HEK293 (cell line): Measurements from ENCODE around the gene KIF25.

Experiments
- CTCF ChIA-PET: fragments of 350-600 bp; formaldehyde crosslinking; extraction: SDS; loops from one replicate; lab custom pipeline; 2021; ENCODE audit warnings: antibody characterized with exemption; lab: Yijun Ruan, JAX
- POLR2A ChIA-PET: fragments of 300-600 bp; formaldehyde crosslinking; extraction: SDS; loops from one replicate; lab custom pipeline; 2020; ENCODE audit warnings: antibody characterized with exemption, inconsistent platforms; lab: Yijun Ruan, JAX
- H3K27ac ChIP-seq: fragments of 200-500 bp; sonication (Bioruptor generic); 2 replicates; pipeline ENCODE4 v1.5.1; 2014; ENCODE audit warnings: low read depth, low read length, control low read depth, inconsistent platforms; ENCODE audit errors: extremely low read depth
- H3K36me3 ChIP-seq, 2 experiments: fragments of 200-500 bp in 1 of 2; sonication (Bioruptor generic) in 1 of 2; 1 replicate in 1 of 2; 2 replicates in 1 of 2; pipeline ENCODE4 v1.5.1; 2014 to 2017; ENCODE audit warnings: inconsistent platforms in 2 of 2, low read length in 2 of 2; ENCODE audit not compliant: control insufficient read depth in 2 of 2, insufficient read depth in 1 of 2
- H3K4me1 ChIP-seq: fragments of 200-500 bp; sonication (Bioruptor generic); 2 replicates; pipeline ENCODE4 v1.5.1; 2014; ENCODE audit warnings: mild to moderate bottlenecking, low read length, inconsistent platforms; ENCODE audit not compliant: control insufficient read depth, insufficient read depth
- H3K4me3 ChIP-seq: 2 replicates; pipeline ENCODE4 v1.5.1; 2011; ENCODE audit warnings: low read depth, mild to moderate bottlenecking, control low read depth, low read length, moderate library complexity
- H3K9me3 ChIP-seq: fragments of 200-500 bp; sonication (Bioruptor generic); 2 replicates; pipeline ENCODE4 v1.5.1; 2014; ENCODE audit warnings: low read depth, low read length, inconsistent platforms; ENCODE audit not compliant: control insufficient read depth, insufficient read depth
- BCL11A ChIP-seq: fragments of 450-650 bp; formaldehyde crosslinking; IDR thresholded peaks from 2 replicates; pipeline ENCODE4 v1.5.1; 2016; ENCODE audit warnings: low read depth, missing biosample characterization, missing genetic modification characterization
- EGR2 ChIP-seq: fragments of 450-650 bp; formaldehyde crosslinking; IDR thresholded peaks from 2 replicates; pipeline ENCODE4 v1.5.1; 2016; ENCODE audit warnings: low read depth, missing biosample characterization, missing genetic modification characterization
- GLI4 ChIP-seq: fragments of 450-650 bp; formaldehyde crosslinking; IDR thresholded peaks from 2 replicates; pipeline ENCODE4 v1.5.1; 2016; ENCODE audit warnings: missing biosample characterization, missing genetic modification characterization
- GLIS2 ChIP-seq: fragments of 450-650 bp; formaldehyde crosslinking; IDR thresholded peaks from 2 replicates; pipeline ENCODE4 v1.5.1; 2016; ENCODE audit warnings: missing biosample characterization, missing genetic modification characterization
- KLF1 ChIP-seq: fragments of 450-650 bp; formaldehyde crosslinking; IDR thresholded peaks from 2 replicates; pipeline ENCODE4 v1.5.1; 2016; ENCODE audit warnings: missing biosample characterization, missing genetic modification characterization
- KLF10 ChIP-seq: fragments of 450-650 bp; IDR thresholded peaks from 2 replicates; pipeline ENCODE4 v1.5.1; 2018; ENCODE audit warnings: missing biosample characterization, mild to moderate bottlenecking, missing genetic modification characterization
- KLF17 ChIP-seq: fragments of 450-650 bp; formaldehyde crosslinking; IDR thresholded peaks from 2 replicates; pipeline ENCODE4 v1.5.1; 2016; ENCODE audit warnings: missing biosample characterization, missing genetic modification characterization
- PRDM1 ChIP-seq: fragments of 450-650 bp; formaldehyde crosslinking; IDR thresholded peaks from 2 replicates; pipeline ENCODE4; 2016; ENCODE audit warnings: missing biosample characterization, missing genetic modification characterization
- PRDM2 ChIP-seq: fragments of 450-650 bp; formaldehyde crosslinking; IDR thresholded peaks from 2 replicates; pipeline ENCODE4 v1.5.1; 2016; ENCODE audit warnings: missing biosample characterization, missing genetic modification characterization, borderline replicate concordance
- SETDB1 ChIP-seq: IDR thresholded peaks from one replicate; pipeline ENCODE4 v1.6.1; 2017; ENCODE audit warnings: mild to moderate bottlenecking, low read length, moderate library complexity, mixed read lengths; ENCODE audit not compliant: insufficient read length
- SP2 ChIP-seq: fragments of 450-650 bp; formaldehyde crosslinking; IDR thresholded peaks from 2 replicates; pipeline ENCODE4 v1.5.1; 2016; ENCODE audit warnings: missing biosample characterization, missing genetic modification characterization
- SP7 ChIP-seq: fragments of 450-650 bp; formaldehyde crosslinking; IDR thresholded peaks from 2 replicates; pipeline ENCODE4 v1.5.1; 2016; ENCODE audit warnings: missing biosample characterization, missing genetic modification characterization
- WT1 ChIP-seq: fragments of 450-650 bp; formaldehyde crosslinking; IDR thresholded peaks from 2 replicates; pipeline ENCODE4 v1.5.1; 2016; ENCODE audit warnings: missing biosample characterization, missing genetic modification characterization
- ZBTB7A ChIP-seq: fragments of 450-650 bp; formaldehyde crosslinking; IDR thresholded peaks from 2 replicates; pipeline ENCODE4 v1.5.1; 2016; ENCODE audit warnings: low read depth, missing biosample characterization, missing genetic modification characterization
- ZFHX2 ChIP-seq: fragments of 450-650 bp; formaldehyde crosslinking; conservative IDR thresholded peaks from 2 replicates; pipeline ENCODE4 v1.5.1; 2016; ENCODE audit warnings: missing biosample characterization, missing genetic modification characterization
- ZFP69B ChIP-seq: fragments of 450-650 bp; formaldehyde crosslinking; IDR thresholded peaks from 2 replicates; pipeline ENCODE4 v1.5.1; 2016; ENCODE audit warnings: missing biosample characterization, missing genetic modification characterization
- ZIC2 ChIP-seq: fragments of 450-650 bp; formaldehyde crosslinking; IDR thresholded peaks from 2 replicates; pipeline ENCODE4 v1.5.1; 2016; ENCODE audit warnings: missing biosample characterization, missing genetic modification characterization
- ZNF155 ChIP-seq: fragments of 450-650 bp; formaldehyde crosslinking; IDR thresholded peaks from 2 replicates; pipeline ENCODE4 v1.5.1; 2016; ENCODE audit warnings: missing biosample characterization, missing genetic modification characterization
- ZNF157 ChIP-seq: fragments of 450-650 bp; formaldehyde crosslinking; IDR thresholded peaks from 2 replicates; pipeline ENCODE4 v1.5.1; 2016; ENCODE audit warnings: missing biosample characterization, missing genetic modification characterization
- ZNF18 ChIP-seq: fragments of 450-650 bp; formaldehyde crosslinking; IDR thresholded peaks from 2 replicates; pipeline ENCODE4 v1.5.1; 2016; ENCODE audit warnings: missing biosample characterization, missing genetic modification characterization
- ZNF248 ChIP-seq: fragments of 450-650 bp; formaldehyde crosslinking; IDR thresholded peaks from 2 replicates; pipeline ENCODE4 v1.5.1; 2017; ENCODE audit warnings: missing biosample characterization, missing genetic modification characterization
- ZNF311 ChIP-seq: fragments of 450-650 bp; formaldehyde crosslinking; IDR thresholded peaks from 2 replicates; pipeline ENCODE4 v1.5.1; 2017; ENCODE audit warnings: missing biosample characterization, missing genetic modification characterization, borderline replicate concordance
- ZNF423 ChIP-seq: fragments of 450-650 bp; formaldehyde crosslinking; IDR thresholded peaks from 2 replicates; pipeline ENCODE4 v1.5.1; 2016; ENCODE audit warnings: missing biosample characterization, missing genetic modification characterization
- ZNF426 ChIP-seq: fragments of 450-650 bp; formaldehyde crosslinking; IDR thresholded peaks from 2 replicates; pipeline ENCODE4 v1.5.1; 2017; ENCODE audit warnings: missing biosample characterization, missing genetic modification characterization, mild to moderate bottlenecking, inconsistent platforms, moderate library complexity
- ZNF521 ChIP-seq: fragments of 450-650 bp; formaldehyde crosslinking; IDR thresholded peaks from 2 replicates; pipeline ENCODE4 v1.5.1; 2017; ENCODE audit warnings: missing biosample characterization, mild to moderate bottlenecking, missing genetic modification characterization
- ZNF529 ChIP-seq: fragments of 450-650 bp; formaldehyde crosslinking; IDR thresholded peaks from 2 replicates; pipeline ENCODE4 v1.5.1; 2017; ENCODE audit warnings: missing genetic modification characterization, missing biosample characterization; ENCODE audit not compliant: insufficient replicate concordance
- ZNF544 ChIP-seq: fragments of 450-650 bp; formaldehyde crosslinking; IDR thresholded peaks from 2 replicates; pipeline ENCODE4 v1.5.0; 2017; ENCODE audit warnings: missing biosample characterization, missing genetic modification characterization
- ZNF558 ChIP-seq: fragments of 450-650 bp; formaldehyde crosslinking; IDR thresholded peaks from 2 replicates; pipeline ENCODE4 v1.5.1; 2016; ENCODE audit warnings: missing biosample characterization, missing genetic modification characterization
- ZNF585B ChIP-seq: fragments of 450-650 bp; formaldehyde crosslinking; IDR thresholded peaks from 2 replicates; pipeline ENCODE4 v1.5.1; 2016; ENCODE audit warnings: missing biosample characterization, missing genetic modification characterization
- ZNF629 ChIP-seq: fragments of 450-650 bp; formaldehyde crosslinking; IDR thresholded peaks from 2 replicates; pipeline ENCODE4 v1.5.1; 2017; ENCODE audit warnings: missing biosample characterization, missing genetic modification characterization
- ZSCAN23 ChIP-seq: fragments of 450-650 bp; formaldehyde crosslinking; IDR thresholded peaks from 2 replicates; pipeline ENCODE4 v1.5.1; 2016; ENCODE audit warnings: missing biosample characterization, missing genetic modification characterization
- ZSCAN30 ChIP-seq: fragments of 450-650 bp; IDR thresholded peaks from 2 replicates; pipeline ENCODE4 v1.5.1; 2018; ENCODE audit warnings: missing biosample characterization, mild to moderate bottlenecking, missing genetic modification characterization, moderate library complexity

KIF25 gene

GRCh38 chr6:168092541-168092940, 95.1 kb downstream of the KIF25 start (continued):
- TF ChIP-seq KLF10 (tag by site-specific recombination), result no peak
- TF ChIP-seq PRDM2 (tag by site-specific recombination), result no peak
- TF ChIP-seq ZNF426 (tag by site-specific recombination), result no peak
- TF ChIP-seq PRDM1, result no peak

- ChIA-PET POLR2A (no interaction called here), CTCF (no interaction called here)
- no peak overlapping the region for H3K4me3 ChIP-seq
- H3K36me3 ChIP-seq, result no peaks in the 10 kb centered on the region
- TF ChIP-seq ZBTB7A (tag by site-specific recombination) (no peak), ZSCAN30 (tag by site-specific recombination) (no peak), SP7 (tag by site-specific recombination) (peak; percentile 93), EGR2 (tag by site-specific recombination) (peak; percentile 78), ZFP69B (peak; percentile 51; the same call in 1 of the 2 replicates), BCL11A (no peak), ZNF155 (tag by site-specific recombination) (no peak), ZNF423 (tag by site-specific recombination) (no peak), ZNF311 (tag by site-specific recombination) (no peak), ZNF248 (tag by site-specific recombination) (no peak), KLF17 (tag by site-specific recombination) (peak; percentile 84), GLIS2 (tag by site-specific recombination) (no peak), SETDB1 (peak; percentile 43), GLI4 (tag by site-specific recombination) (no peak), ZNF521 (no peak), ZFHX2 (tag by site-specific recombination) (peak; percentile 79), ZNF529 (tag by site-specific recombination) (no peak), ZNF18 (tag by site-specific recombination) (no peak), ZSCAN23 (tag by site-specific recombination) (no peak), SP2 (tag by site-specific recombination) (0 out of 2 replicates have a peak, but pooled peaks have one; percentile 10), ZNF544 (no peak), KLF1 (peak; percentile 97), ZNF585B (no peak), ZIC2 (tag by site-specific recombination) (0 out of 2 replicates have a peak, but pooled peaks have one; percentile 34), ZNF558 (tag by site-specific recombination) (no peak), ZNF629 (tag by site-specific recombination) (no peak), ZNF157 (tag by site-specific recombination) (no peak), WT1 (tag by site-specific recombination) (peak; percentile 39; the same call in 1 of the 2 replicates), KLF10 (tag by site-specific recombination) (peak; percentile 31; the same call in 1 of the 2 replicates)
- TF ChIP-seq, all 188 proteins: peak for 11
- H3K27ac ChIP-seq, result no peak overlapping the region
- no peaks in the 10 kb centered on the region for H3K9me3 ChIP-seq
- no peaks in the 10 kb centered on the region for H3K4me1 ChIP-seq
These were observed 95.6 kb downstream of the KIF25 start for GRCh38 chr6:168093071-168093505.
